Neural crest cell (in vitro differentiated cells): ENCODE measurements around the gene USP53. TPM values are rescaled to one million over a fixed set of nuclear protein-coding genes. Genes with fewer than 3 reads are reported as not detected.

Source experiments
- DNase-seq: peaks from one replicate; pipeline ENCODE4 v3.0.0; 2021; ENCODE audit warnings: low read depth, mixed read lengths, low spot score
- H3K27ac Mint-ChIP-seq: one replicate; pipeline ENCODE4 v1.8.0; 2021; ENCODE audit warnings: mild to moderate bottlenecking, mixed read lengths; ENCODE audit not compliant: unreplicated experiment
- H3K27me3 Mint-ChIP-seq: 2 replicates; pipeline ENCODE4 v1.8.0; 2021; ENCODE audit warnings: low read depth, mild to moderate bottlenecking, mixed read lengths
- H3K36me3 Mint-ChIP-seq: 2 replicates; pipeline ENCODE4 v1.8.0; 2021; ENCODE audit warnings: low read depth, mild to moderate bottlenecking, mixed read lengths
- H3K4me1 Mint-ChIP-seq: 2 replicates; pipeline ENCODE4 v1.8.0; 2021; ENCODE audit warnings: mixed read lengths
- H3K4me3 Mint-ChIP-seq: one replicate; pipeline ENCODE4 v1.8.0; 2021; ENCODE audit warnings: mild to moderate bottlenecking, mixed read lengths
- H3K9me3 Mint-ChIP-seq: 2 replicates; pipeline ENCODE4 v1.8.0; 2021; ENCODE audit warnings: mixed read lengths
- CTCF ChIP-seq: fragments of 200-600 bp; sonication (generic); conservative IDR thresholded peaks from 2 replicates; pipeline ENCODE4 v1.5.0; 2021; ENCODE audit warnings: antibody characterized with exemption, mild to moderate bottlenecking
- total RNA-seq: library from RNA; stranded (reverse); gene quantifications from 2 replicates; pipeline ENCODE4 v1.2.1, GENCODE V29; 2021

The USP53 gene
- total RNA-seq, 1 donor from 2014 or later: 6.4 TPM

- DNase-seq: no peak
- H3K27ac Mint-ChIP-seq: peak overlapping the region; percentile 95
- H3K4me3 Mint-ChIP-seq: peak overlapping the region; percentile 93
- TF ChIP-seq CTCF: no peak
- H3K9me3 Mint-ChIP-seq: no peaks in the 10 kb centered on the region
- peaks cover 11% of the 10 kb centered on the region for H3K27me3 Mint-ChIP-seq
- peaks cover 26% of the 10 kb centered on the region for H3K4me1 Mint-ChIP-seq
- H3K36me3 Mint-ChIP-seq: no peaks in the 10 kb centered on the region
Measured at GRCh38 chr4:119211867-119212233, 663 bp upstream of the USP53 start.

- Mint-ChIP-seq H3K4me1 (peaks cover 26% of the 10 kb centered on the region), H3K27ac (peak overlapping the region; percentile 91), H3K9me3 (no peaks in the 10 kb centered on the region), H3K36me3 (peaks cover 3% of the 10 kb centered on the region), H3K27me3 (peaks cover 11% of the 10 kb centered on the region), H3K4me3 (peak overlapping the region; percentile 93)
- peak; percentile 76 for DNase-seq
- no peak for TF ChIP-seq CTCF
Measured at GRCh38 chr4:119212964-119213606, 572 bp downstream of the USP53 start.

- H3K4me3 Mint-ChIP-seq: no peak overlapping the region
- no peak for TF ChIP-seq CTCF
- H3K9me3 Mint-ChIP-seq: peaks cover 4% of the 10 kb centered on the region
- H3K27me3 Mint-ChIP-seq: peaks cover under 1% of the 10 kb centered on the region
- no peak overlapping the region for H3K27ac Mint-ChIP-seq
- H3K36me3 Mint-ChIP-seq: peaks cover 11% of the 10 kb centered on the region
- no peak for DNase-seq
- peaks cover 8% of the 10 kb centered on the region for H3K4me1 Mint-ChIP-seq
Measured at GRCh38 chr4:119218093-119218492, 5.6 kb downstream of the USP53 start.

GRCh38 chr4:119221412-119221811 is 8.9 kb downstream of the USP53 start:
- no peaks in the 10 kb centered on the region for H3K4me1 Mint-ChIP-seq
- H3K36me3 Mint-ChIP-seq: peaks cover 18% of the 10 kb centered on the region
- no peak for TF ChIP-seq CTCF
- H3K9me3 Mint-ChIP-seq: peaks cover 4% of the 10 kb centered on the region
- H3K27ac Mint-ChIP-seq: no peak overlapping the region
- no peaks in the 10 kb centered on the region for H3K27me3 Mint-ChIP-seq
- DNase-seq: no peak
- H3K4me3 Mint-ChIP-seq: no peak overlapping the region

- DNase-seq: no peak
- Mint-ChIP-seq H3K36me3 (peaks cover 7% of the 10 kb centered on the region), H3K9me3 (no peaks in the 10 kb centered on the region), H3K4me1 (no peaks in the 10 kb centered on the region), H3K27ac (no peak overlapping the region), H3K27me3 (no peaks in the 10 kb centered on the region), H3K4me3 (no peak overlapping the region)
- TF ChIP-seq CTCF: no peak
Measured at GRCh38 chr4:119227690-119228089, 15.2 kb downstream of the USP53 start.
